ENCODE results near the gene GABBR2. TPM values are rescaled to one million over a fixed set of nuclear protein-coding genes. Genes with fewer than 3 reads are reported as not detected.

GABBR2 gene
- total and polyA plus RNA-seq, 2 donors (not counting 1 experiment from before 2014, with no cell fraction given), result 0.03 TPM; not detected in 1

- WGBS (ENCODE audit: insufficient coverage), result 0% methylated on average over 3 of the region's 8 CpGs
- Mint-ChIP-seq H3K4me1 (no peaks in the 10 kb centered on the region), H3K27ac (no peak overlapping the region), H3K27me3 (peaks cover 21% of the 10 kb centered on the region), H3K9me3 (ENCODE audit: insufficient read depth) (no peaks in the 10 kb centered on the region), H3K4me3 (no peak overlapping the region)
- intact Hi-C loops (cut with micrococcal nuclease), result loop anchor here (1.0 to 5.0 kb wide), 5 partner anchors 58 to 551 kb away; no protein-coding TSS in a partner anchor
- Histone ChIP-seq H3K4me2 (replicated peaks; ENCODE audit: low read depth, low read length, poor library complexity, severe bottlenecking) (no peak overlapping the region), H3K4me3 (ENCODE audit: control extremely low read depth in 1 of 5, extremely low read depth in 1 of 5, insufficient read depth in 1 of 5, low read depth in 2 of 5, low read length in 4 of 5) (no peak overlapping the region), H3K9me3 (ENCODE audit: control extremely low read depth in 1 of 3, control insufficient read depth in 2 of 3, insufficient read depth in 1 of 3, low read length in 2 of 3) (no peaks in the 10 kb centered on the region), H3K27me3 (replicated peaks in 1 of 4; ENCODE audit: control extremely low read depth in 1 of 4, control insufficient read depth in 3 of 4, insufficient read depth in 4 of 4, low read length in 3 of 4) (no peaks in the 10 kb centered on the region), H3K9ac (ENCODE audit: low read length) (no peak overlapping the region), H3K36me3 (replicated peaks in 1 of 2; ENCODE audit: control extremely low read depth in 1 of 2, control insufficient read depth in 1 of 2, extremely low read depth in 1 of 2, insufficient read depth in 2 of 2, low read length in 1 of 2) (no peaks in the 10 kb centered on the region), H2AFZ (ENCODE audit: insufficient read depth, low read depth, low read length, poor library complexity, severe bottlenecking) (no peak overlapping the region), H3K4me1 (ENCODE audit: control insufficient read depth in 2 of 2, insufficient read depth in 2 of 2, low read length in 2 of 2) (no peaks in the 10 kb centered on the region), H4K20me1 (ENCODE audit: control insufficient read depth, insufficient read depth, low read length, poor library complexity, severe bottlenecking) (no peaks in the 10 kb centered on the region), H3K79me2 (ENCODE audit: control insufficient read depth, insufficient read depth, low read length) (no peaks in the 10 kb centered on the region), H3K27ac (ENCODE audit: low read length in 2 of 2) (no peak overlapping the region)
- TF ChIP-seq CTCF (IDR thresholded peaks at IDR 0.05), result peak; percentile 94
- no peak for TF ChIP-seq EZH2 (IDR thresholded peaks at IDR 0.05; ENCODE audit: borderline replicate concordance, insufficient read depth, low read depth, low read length, poor library complexity, severe bottlenecking)
- peak; percentile 100 for ATAC-seq (ENCODE audit: low read depth)
- peak; percentile 85 for DNase-seq
- ChIA-PET CTCF (interaction anchor here (0.8 to 3.1 kb wide), 23 partner anchors 9 to 557 kb away, joined by 3 to 36 read pairs (median 4); partner anchors contain the start of genes TBC1D2 and TRMO), POLR2A (interaction anchor here (0.6 to 1.0 kb wide), 2 partner anchors 191 to 342 kb away, joined by 3 to 8 read pairs; partner anchors contain the start of gene TRMO)
These were observed 445.0 kb downstream of the GABBR2 start for GRCh38 chr9:98263482-98264357.

- no peaks in the 10 kb centered on the region for H3K27me3 ChIP-seq (replicated peaks in 1 of 4; ENCODE audit: control extremely low read depth in 1 of 4, control insufficient read depth in 3 of 4, insufficient read depth in 4 of 4, low read length in 3 of 4)
- no peak for ATAC-seq (ENCODE audit: low read depth)
- peaks cover 14% of the 10 kb centered on the region for H3K27me3 Mint-ChIP-seq
These were observed 445.7 kb downstream of the GABBR2 start for GRCh38 chr9:98263080-98263479.

More at GRCh38 chr9:98263080-98263479, 445.7 kb downstream of the GABBR2 start:
- Histone ChIP-seq H3K4me2 (replicated peaks; ENCODE audit: low read depth, low read length, poor library complexity, severe bottlenecking) (no peak overlapping the region), H4K20me1 (ENCODE audit: control insufficient read depth, insufficient read depth, low read length, poor library complexity, severe bottlenecking) (no peaks in the 10 kb centered on the region), H3K9me3 (ENCODE audit: control extremely low read depth in 1 of 3, control insufficient read depth in 2 of 3, insufficient read depth in 1 of 3, low read length in 2 of 3) (no peaks in the 10 kb centered on the region), H2AFZ (ENCODE audit: insufficient read depth, low read depth, low read length, poor library complexity, severe bottlenecking) (no peak overlapping the region), H3K36me3 (replicated peaks in 1 of 2; ENCODE audit: control extremely low read depth in 1 of 2, control insufficient read depth in 1 of 2, extremely low read depth in 1 of 2, insufficient read depth in 2 of 2, low read length in 1 of 2) (no peaks in the 10 kb centered on the region), H3K79me2 (ENCODE audit: control insufficient read depth, insufficient read depth, low read length) (no peaks in the 10 kb centered on the region), H3K4me1 (ENCODE audit: control insufficient read depth in 2 of 2, insufficient read depth in 2 of 2, low read length in 2 of 2) (no peaks in the 10 kb centered on the region), H3K4me3 (ENCODE audit: control extremely low read depth in 1 of 5, extremely low read depth in 1 of 5, insufficient read depth in 1 of 5, low read depth in 2 of 5, low read length in 4 of 5) (no peak overlapping the region), H3K27ac (ENCODE audit: low read length in 2 of 2) (no peak overlapping the region), H3K9ac (ENCODE audit: low read length) (no peak overlapping the region)
- TF ChIP-seq EZH2 (IDR thresholded peaks at IDR 0.05; ENCODE audit: borderline replicate concordance, insufficient read depth, low read depth, low read length, poor library complexity, severe bottlenecking), result no peak
- TF ChIP-seq CTCF (IDR thresholded peaks at IDR 0.05), result no peak
- no peak for DNase-seq
- intact Hi-C loops (cut with micrococcal nuclease), result loop anchor here (1.0 to 5.0 kb wide), 5 partner anchors 58 to 551 kb away; no protein-coding TSS in a partner anchor
- Mint-ChIP-seq H3K9me3 (ENCODE audit: insufficient read depth) (no peaks in the 10 kb centered on the region), H3K4me1 (no peaks in the 10 kb centered on the region), H3K27ac (no peak overlapping the region), H3K4me3 (no peak overlapping the region)
- WGBS (ENCODE audit: insufficient coverage), result no CpG with 5 or more reads among the region's 1 CpG
- POLR2A ChIA-PET, result interaction anchor here (0.6 to 1.0 kb wide), 2 partner anchors 191 to 341 kb away, joined by 3 to 8 read pairs; partner anchors contain the start of gene TRMO
- CTCF ChIA-PET, result interaction anchor here (0.8 to 3.1 kb wide), 18 partner anchors 8 to 557 kb away, joined by 3 to 36 read pairs (median 5); partner anchors contain the start of genes TBC1D2 and TRMO

All from B cell (primary cell).